ENCODE data around the gene GPC5. TPM values are rescaled to one million over a fixed set of nuclear protein-coding genes. Genes with fewer than 3 reads are reported as not detected.
"Not testable (repeated sequence)": the region's sequence is repeated elsewhere in the genome, so short reads cannot be mapped to it uniquely, and the experiment has no call there.

The GPC5 gene
- total RNA-seq, 1 experiment from 2014 or later, result not detected

GRCh38 chr13:91426913-91427312 is 28.5 kb downstream of the GPC5 start:
- Mint-ChIP-seq H3K9me3 (ENCODE audit: low read depth, unreplicated experiment) (peaks cover 3% of the 10 kb centered on the region), H3K27me3 (ENCODE audit: unreplicated experiment) (no peaks in the 10 kb centered on the region), H3K36me3 (ENCODE audit: insufficient read depth, unreplicated experiment) (no peaks in the 10 kb centered on the region), H3K27ac (ENCODE audit: unreplicated experiment) (no peak overlapping the region), H3K4me1 (ENCODE audit: low read depth, unreplicated experiment) (no peaks in the 10 kb centered on the region), H3K4me3 (ENCODE audit: low read depth, unreplicated experiment) (no peak overlapping the region)
- no peak for DNase-seq
- no peak for TF ChIP-seq CTCF (IDR thresholded peaks at IDR 0.05; ENCODE audit: unreplicated experiment)
- no TSS peak for BruUV-seq (replicated peaks)
- intact Hi-C loops (cut with micrococcal nuclease; ENCODE audit: unreplicated experiment), result no loop called here
- CTCF ChIA-PET, result no interaction called here

- H3K27ac Mint-ChIP-seq (ENCODE audit: unreplicated experiment); H3K4me1 Mint-ChIP-seq (ENCODE audit: low read depth, unreplicated experiment); DNase-seq; H3K4me3 Mint-ChIP-seq (ENCODE audit: low read depth, unreplicated experiment); H3K27me3 Mint-ChIP-seq (ENCODE audit: unreplicated experiment); H3K9me3 Mint-ChIP-seq (ENCODE audit: low read depth, unreplicated experiment); CTCF ChIA-PET; intact Hi-C loops (cut with micrococcal nuclease; ENCODE audit: unreplicated experiment); BruUV-seq (replicated peaks); H3K36me3 Mint-ChIP-seq (ENCODE audit: insufficient read depth, unreplicated experiment): not testable (repeated sequence)
Observed at GRCh38 chr13:91438674-91439073, 40.3 kb downstream of the GPC5 start.

GRCh38 chr13:91450913-91451312 is 52.5 kb downstream of the GPC5 start:
- CTCF ChIA-PET, result no interaction called here
- no peaks in the 10 kb centered on the region for H3K36me3 Mint-ChIP-seq (ENCODE audit: insufficient read depth, unreplicated experiment)
- no TSS peak for BruUV-seq (replicated peaks)
- no peak overlapping the region for H3K4me3 Mint-ChIP-seq (ENCODE audit: low read depth, unreplicated experiment)
- H3K4me1 Mint-ChIP-seq (ENCODE audit: low read depth, unreplicated experiment), result no peaks in the 10 kb centered on the region
- no peaks in the 10 kb centered on the region for H3K27me3 Mint-ChIP-seq (ENCODE audit: unreplicated experiment)
- no peaks in the 10 kb centered on the region for H3K9me3 Mint-ChIP-seq (ENCODE audit: low read depth, unreplicated experiment)
- no peak overlapping the region for H3K27ac Mint-ChIP-seq (ENCODE audit: unreplicated experiment)
- intact Hi-C loops (cut with micrococcal nuclease; ENCODE audit: unreplicated experiment), result no loop called here
- DNase-seq, result no peak
- TF ChIP-seq CTCF (IDR thresholded peaks at IDR 0.05; ENCODE audit: unreplicated experiment), result no peak

- Mint-ChIP-seq H3K27ac (ENCODE audit: unreplicated experiment) (no peak overlapping the region), H3K9me3 (ENCODE audit: low read depth, unreplicated experiment) (no peaks in the 10 kb centered on the region), H3K4me3 (ENCODE audit: low read depth, unreplicated experiment) (no peak overlapping the region), H3K27me3 (ENCODE audit: unreplicated experiment) (no peaks in the 10 kb centered on the region), H3K36me3 (ENCODE audit: insufficient read depth, unreplicated experiment) (no peaks in the 10 kb centered on the region), H3K4me1 (ENCODE audit: low read depth, unreplicated experiment) (no peaks in the 10 kb centered on the region)
- no peak for DNase-seq
- intact Hi-C loops (cut with micrococcal nuclease; ENCODE audit: unreplicated experiment), result no loop called here
- CTCF ChIA-PET, result no interaction called here
- no peak for TF ChIP-seq CTCF (IDR thresholded peaks at IDR 0.05; ENCODE audit: unreplicated experiment)
- no TSS peak for BruUV-seq (replicated peaks)
Observed at GRCh38 chr13:91454666-91455065, 56.2 kb downstream of the GPC5 start.

- Mint-ChIP-seq H3K27ac (ENCODE audit: unreplicated experiment) (no peak overlapping the region), H3K36me3 (ENCODE audit: insufficient read depth, unreplicated experiment) (no peaks in the 10 kb centered on the region), H3K27me3 (ENCODE audit: unreplicated experiment) (no peaks in the 10 kb centered on the region), H3K4me3 (ENCODE audit: low read depth, unreplicated experiment) (no peak overlapping the region), H3K4me1 (ENCODE audit: low read depth, unreplicated experiment) (no peaks in the 10 kb centered on the region), H3K9me3 (ENCODE audit: low read depth, unreplicated experiment) (no peaks in the 10 kb centered on the region)
- no peak for TF ChIP-seq CTCF (IDR thresholded peaks at IDR 0.05; ENCODE audit: unreplicated experiment)
- CTCF ChIA-PET, result no interaction called here
- BruUV-seq (replicated peaks), result no TSS peak
- DNase-seq, result no peak
- intact Hi-C loops (cut with micrococcal nuclease; ENCODE audit: unreplicated experiment), result no loop called here
Observed at GRCh38 chr13:91456837-91457236, 58.4 kb downstream of the GPC5 start.
